Measurements from ENCODE around the gene ERGIC1.

DNA sequence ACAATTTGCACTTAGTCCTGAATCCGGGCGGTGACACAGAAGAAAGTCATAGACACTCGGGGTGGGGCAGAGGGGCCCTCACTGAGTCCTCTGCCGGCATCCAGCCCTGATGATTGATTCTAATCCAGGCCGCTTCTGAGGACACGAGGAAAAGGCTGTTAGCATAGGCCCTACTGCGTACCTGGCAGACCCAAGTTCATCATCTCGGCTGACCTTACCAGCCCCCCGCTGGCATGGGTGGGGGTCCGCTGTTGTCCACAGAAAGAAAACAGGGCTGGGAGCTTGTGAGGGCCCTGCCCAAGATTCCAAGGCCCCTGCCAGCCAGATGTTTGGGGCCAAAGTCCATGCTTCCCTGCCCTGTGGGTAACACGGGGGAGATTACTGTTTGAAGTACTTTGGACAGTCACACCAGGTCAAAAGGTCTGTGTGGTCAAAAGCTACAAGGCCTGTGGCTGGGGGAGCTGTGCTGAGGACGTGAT lies 24.5 kb downstream of the ERGIC1 start:
- TF ChIP-seq SUZ12 (IDR thresholded peaks at IDR 0.05; ENCODE audit: low read length) (no peak), EP300 (IDR thresholded peaks at IDR 0.05; ENCODE audit: borderline replicate concordance in 1 of 2, low read depth in 2 of 2, low read length in 2 of 2) (no peak), CREB1 (IDR thresholded peaks at IDR 0.05) (no peak), RNF2 (IDR thresholded peaks at IDR 0.05; ENCODE audit: borderline replicate concordance, low read depth, low read length, missing control alignments, poor library complexity, severe bottlenecking) (no peak), POLR2AphosphoS5 (IDR thresholded peaks at IDR 0.05; ENCODE audit: low read depth, low read length) (no peak), SP1 (IDR thresholded peaks at IDR 0.05; ENCODE audit: low read depth, low read length) (no peak), CBX5 (IDR thresholded peaks at IDR 0.05; ENCODE audit: low read depth, low read length) (no peak)
- TF ChIP-seq, protein P1, sequence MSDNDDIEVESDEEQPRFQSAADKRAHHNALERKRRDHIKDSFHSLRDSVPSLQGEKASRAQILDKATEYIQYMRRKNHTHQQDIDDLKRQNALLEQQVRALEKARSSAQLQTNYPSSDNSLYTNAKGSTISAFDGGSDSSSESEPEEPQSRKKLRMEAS (IDR thresholded peaks at IDR 0.05), result no peak
- TF ChIP-seq, protein P2, sequence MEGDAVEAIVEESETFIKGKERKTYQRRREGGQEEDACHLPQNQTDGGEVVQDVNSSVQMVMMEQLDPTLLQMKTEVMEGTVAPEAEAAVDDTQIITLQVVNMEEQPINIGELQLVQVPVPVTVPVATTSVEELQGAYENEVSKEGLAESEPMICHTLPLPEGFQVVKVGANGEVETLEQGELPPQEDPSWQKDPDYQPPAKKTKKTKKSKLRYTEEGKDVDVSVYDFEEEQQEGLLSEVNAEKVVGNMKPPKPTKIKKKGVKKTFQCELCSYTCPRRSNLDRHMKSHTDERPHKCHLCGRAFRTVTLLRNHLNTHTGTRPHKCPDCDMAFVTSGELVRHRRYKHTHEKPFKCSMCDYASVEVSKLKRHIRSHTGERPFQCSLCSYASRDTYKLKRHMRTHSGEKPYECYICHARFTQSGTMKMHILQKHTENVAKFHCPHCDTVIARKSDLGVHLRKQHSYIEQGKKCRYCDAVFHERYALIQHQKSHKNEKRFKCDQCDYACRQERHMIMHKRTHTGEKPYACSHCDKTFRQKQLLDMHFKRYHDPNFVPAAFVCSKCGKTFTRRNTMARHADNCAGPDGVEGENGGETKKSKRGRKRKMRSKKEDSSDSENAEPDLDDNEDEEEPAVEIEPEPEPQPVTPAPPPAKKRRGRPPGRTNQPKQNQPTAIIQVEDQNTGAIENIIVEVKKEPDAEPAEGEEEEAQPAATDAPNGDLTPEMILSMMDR (IDR thresholded peaks at IDR 0.05; ENCODE audit: control extremely low read depth in 1 of 3, insufficient read depth in 1 of 3, low read depth in 1 of 3, low read length in 3 of 3), result no peak
